ENCODE data around the gene ACP7. TPM values are rescaled to one million over a fixed set of nuclear protein-coding genes. Genes with fewer than 3 reads are reported as not detected.

ACP7 gene
- total and polyA plus RNA-seq, 2 donors (not counting 1 experiment from before 2014, with no cell fraction given) = not detected

- H3K27ac ChIP-seq (ENCODE audit: insufficient read depth, low read length) = no peak overlapping the region
- no peak for TF ChIP-seq EZH2 (IDR thresholded peaks at IDR 0.05; ENCODE audit: low read length, missing control alignments)
- no peak for TF ChIP-seq CTCF (conservative IDR thresholded peaks at IDR 0.05 in 1 of 2, IDR thresholded peaks at IDR 0.05 in 1 of 2; ENCODE audit: low read depth in 1 of 2, low read length in 2 of 2)
- no peak overlapping the region for H3K4me2 ChIP-seq (ENCODE audit: extremely low read depth, insufficient read depth, low read length)
- H3K9me3 ChIP-seq (ENCODE audit: control insufficient read depth, insufficient read depth, low read depth, low read length) = no peaks in the 10 kb centered on the region
- no peaks in the 10 kb centered on the region for H3K27me3 ChIP-seq (ENCODE audit: control insufficient read depth, insufficient read depth, low read length)
- H3K4me3 ChIP-seq (replicated peaks in 1 of 4; ENCODE audit: control extremely low read depth in 1 of 4, insufficient read depth in 1 of 4, low read depth in 3 of 4, low read length in 4 of 4) = no peak overlapping the region
- no peak overlapping the region for H2AFZ ChIP-seq (ENCODE audit: low read length)
- H3K36me3 ChIP-seq (ENCODE audit: control insufficient read depth, insufficient read depth, low read length) = no peaks in the 10 kb centered on the region
- H4K20me1 ChIP-seq (ENCODE audit: control insufficient read depth, extremely low read depth, insufficient read depth, low read length) = no peaks in the 10 kb centered on the region
- no peaks in the 10 kb centered on the region for H3K4me1 ChIP-seq (ENCODE audit: control insufficient read depth, extremely low read depth, insufficient read depth, low read length)
- no peak for DNase-seq (ENCODE audit: low read depth in 2 of 2)
- no peak overlapping the region for H3K9ac ChIP-seq (ENCODE audit: insufficient read depth, low read length)
- peaks cover 54% of the 10 kb centered on the region for H3K79me2 ChIP-seq (ENCODE audit: control insufficient read depth, insufficient read depth, low read length)
Observed at GRCh38 chr19:39139971-39140453, 55.8 kb downstream of the ACP7 start.

- Histone ChIP-seq H3K4me2 (ENCODE audit: extremely low read depth, insufficient read depth, low read length) (no peak overlapping the region), H3K27ac (ENCODE audit: insufficient read depth, low read length) (no peak overlapping the region), H4K20me1 (ENCODE audit: control insufficient read depth, extremely low read depth, insufficient read depth, low read length) (no peaks in the 10 kb centered on the region), H3K27me3 (ENCODE audit: control insufficient read depth, insufficient read depth, low read length) (no peaks in the 10 kb centered on the region), H3K9ac (ENCODE audit: insufficient read depth, low read length) (no peak overlapping the region), H2AFZ (ENCODE audit: low read length) (no peak overlapping the region), H3K79me2 (ENCODE audit: control insufficient read depth, insufficient read depth, low read length) (peaks cover 54% of the 10 kb centered on the region), H3K4me3 (replicated peaks in 1 of 4; ENCODE audit: control extremely low read depth in 1 of 4, insufficient read depth in 1 of 4, low read depth in 3 of 4, low read length in 4 of 4) (no peak overlapping the region), H3K9me3 (ENCODE audit: control insufficient read depth, insufficient read depth, low read depth, low read length) (no peaks in the 10 kb centered on the region), H3K36me3 (ENCODE audit: control insufficient read depth, insufficient read depth, low read length) (no peaks in the 10 kb centered on the region), H3K4me1 (ENCODE audit: control insufficient read depth, extremely low read depth, insufficient read depth, low read length) (no peaks in the 10 kb centered on the region)
- DNase-seq (ENCODE audit: low read depth in 2 of 2) = no peak
- TF ChIP-seq EZH2 (IDR thresholded peaks at IDR 0.05; ENCODE audit: low read length, missing control alignments) = no peak
- no peak for TF ChIP-seq CTCF (conservative IDR thresholded peaks at IDR 0.05 in 1 of 2, IDR thresholded peaks at IDR 0.05 in 1 of 2; ENCODE audit: low read depth in 1 of 2, low read length in 2 of 2)
Observed at GRCh38 chr19:39140594-39140993, 56.4 kb downstream of the ACP7 start.

GRCh38 chr19:39141929-39142328 is 57.8 kb downstream of the ACP7 start:
- Histone ChIP-seq H3K9me3 (ENCODE audit: control insufficient read depth, insufficient read depth, low read depth, low read length) (no peaks in the 10 kb centered on the region), H4K20me1 (ENCODE audit: control insufficient read depth, extremely low read depth, insufficient read depth, low read length) (no peaks in the 10 kb centered on the region), H2AFZ (ENCODE audit: low read length) (no peak overlapping the region), H3K27me3 (ENCODE audit: control insufficient read depth, insufficient read depth, low read length) (no peaks in the 10 kb centered on the region), H3K4me2 (ENCODE audit: extremely low read depth, insufficient read depth, low read length) (no peak overlapping the region), H3K79me2 (ENCODE audit: control insufficient read depth, insufficient read depth, low read length) (peaks cover 56% of the 10 kb centered on the region), H3K4me1 (ENCODE audit: control insufficient read depth, extremely low read depth, insufficient read depth, low read length) (no peaks in the 10 kb centered on the region), H3K36me3 (ENCODE audit: control insufficient read depth, insufficient read depth, low read length) (no peaks in the 10 kb centered on the region), H3K4me3 (replicated peaks in 1 of 4; ENCODE audit: control extremely low read depth in 1 of 4, insufficient read depth in 1 of 4, low read depth in 3 of 4, low read length in 4 of 4) (no peak overlapping the region), H3K9ac (ENCODE audit: insufficient read depth, low read length) (no peak overlapping the region), H3K27ac (ENCODE audit: insufficient read depth, low read length) (no peak overlapping the region)
- no peak for TF ChIP-seq EZH2 (IDR thresholded peaks at IDR 0.05; ENCODE audit: low read length, missing control alignments)
- no peak for TF ChIP-seq CTCF (conservative IDR thresholded peaks at IDR 0.05 in 1 of 2, IDR thresholded peaks at IDR 0.05 in 1 of 2; ENCODE audit: low read depth in 1 of 2, low read length in 2 of 2)
- no peak for DNase-seq (ENCODE audit: low read depth in 2 of 2)

Measured in fibroblast of lung (primary cell).